Retinal pigment epithelial cell (primary cell): ENCODE measurements around the gene AK3.
"Not testable (repeated sequence)": the region's sequence is repeated elsewhere in the genome, so short reads cannot be mapped to it uniquely, and the experiment has no call there.

Source experiments
- DNase-seq: peaks from one replicate; pipeline ENCODE4 v3.0.0-alpha.2; 2010; ENCODE audit warnings: low read depth
- H3K4me3 ChIP-seq: 2 replicates; pipeline ENCODE4 v1.5.1; 2011; ENCODE audit warnings: mild to moderate bottlenecking, low read length, control low read depth, moderate library complexity
- TF ChIP-seq, protein P1 (sequence below): conservative IDR thresholded peaks from 2 replicates; pipeline ENCODE4 v1.5.1; 2011; ENCODE audit warnings: low read depth, low read length, control low read depth, inconsistent platforms

The AK3 gene

DNA sequence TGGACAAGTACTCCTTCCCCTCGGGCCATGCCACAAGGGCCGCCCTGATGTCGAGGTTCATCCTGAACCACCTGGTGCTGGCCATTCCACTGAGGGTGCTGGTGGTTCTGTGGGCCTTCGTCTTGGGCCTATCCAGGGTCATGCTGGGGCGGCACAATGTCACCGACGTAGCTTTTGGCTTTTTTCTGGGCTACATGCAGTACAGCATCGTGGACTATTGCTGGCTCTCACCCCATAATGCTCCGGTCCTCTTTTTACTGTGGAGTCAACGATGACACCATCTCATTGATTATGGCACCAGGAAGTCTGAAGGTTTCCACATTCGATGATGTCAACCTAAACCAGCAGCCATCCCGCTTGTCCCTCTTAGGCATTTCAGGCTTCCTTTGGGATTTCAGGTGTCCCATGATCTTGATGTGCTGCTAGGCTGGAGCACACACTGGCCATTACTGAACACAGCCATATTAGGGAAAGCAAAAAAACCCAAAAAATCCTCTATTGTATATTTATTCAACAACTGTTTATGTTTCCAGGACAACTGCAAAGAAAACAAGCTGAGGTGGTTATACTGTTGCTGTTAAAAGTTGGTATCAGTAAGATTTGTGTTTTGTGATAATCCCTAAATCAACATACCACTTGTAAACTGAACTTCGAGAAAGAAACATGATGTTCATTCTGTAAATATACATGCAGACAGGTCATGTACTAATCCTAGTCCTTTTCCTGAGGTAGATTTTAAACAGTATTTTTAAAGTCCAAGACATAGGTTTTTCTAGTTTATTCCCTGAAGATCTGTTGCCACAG is 77.8 kb downstream of the AK3 start:
- H3K4me3 ChIP-seq: peak overlapping the region; percentile 60
- TF ChIP-seq, protein P1, sequence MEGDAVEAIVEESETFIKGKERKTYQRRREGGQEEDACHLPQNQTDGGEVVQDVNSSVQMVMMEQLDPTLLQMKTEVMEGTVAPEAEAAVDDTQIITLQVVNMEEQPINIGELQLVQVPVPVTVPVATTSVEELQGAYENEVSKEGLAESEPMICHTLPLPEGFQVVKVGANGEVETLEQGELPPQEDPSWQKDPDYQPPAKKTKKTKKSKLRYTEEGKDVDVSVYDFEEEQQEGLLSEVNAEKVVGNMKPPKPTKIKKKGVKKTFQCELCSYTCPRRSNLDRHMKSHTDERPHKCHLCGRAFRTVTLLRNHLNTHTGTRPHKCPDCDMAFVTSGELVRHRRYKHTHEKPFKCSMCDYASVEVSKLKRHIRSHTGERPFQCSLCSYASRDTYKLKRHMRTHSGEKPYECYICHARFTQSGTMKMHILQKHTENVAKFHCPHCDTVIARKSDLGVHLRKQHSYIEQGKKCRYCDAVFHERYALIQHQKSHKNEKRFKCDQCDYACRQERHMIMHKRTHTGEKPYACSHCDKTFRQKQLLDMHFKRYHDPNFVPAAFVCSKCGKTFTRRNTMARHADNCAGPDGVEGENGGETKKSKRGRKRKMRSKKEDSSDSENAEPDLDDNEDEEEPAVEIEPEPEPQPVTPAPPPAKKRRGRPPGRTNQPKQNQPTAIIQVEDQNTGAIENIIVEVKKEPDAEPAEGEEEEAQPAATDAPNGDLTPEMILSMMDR: no peak
- DNase-seq: no peak

DNA sequence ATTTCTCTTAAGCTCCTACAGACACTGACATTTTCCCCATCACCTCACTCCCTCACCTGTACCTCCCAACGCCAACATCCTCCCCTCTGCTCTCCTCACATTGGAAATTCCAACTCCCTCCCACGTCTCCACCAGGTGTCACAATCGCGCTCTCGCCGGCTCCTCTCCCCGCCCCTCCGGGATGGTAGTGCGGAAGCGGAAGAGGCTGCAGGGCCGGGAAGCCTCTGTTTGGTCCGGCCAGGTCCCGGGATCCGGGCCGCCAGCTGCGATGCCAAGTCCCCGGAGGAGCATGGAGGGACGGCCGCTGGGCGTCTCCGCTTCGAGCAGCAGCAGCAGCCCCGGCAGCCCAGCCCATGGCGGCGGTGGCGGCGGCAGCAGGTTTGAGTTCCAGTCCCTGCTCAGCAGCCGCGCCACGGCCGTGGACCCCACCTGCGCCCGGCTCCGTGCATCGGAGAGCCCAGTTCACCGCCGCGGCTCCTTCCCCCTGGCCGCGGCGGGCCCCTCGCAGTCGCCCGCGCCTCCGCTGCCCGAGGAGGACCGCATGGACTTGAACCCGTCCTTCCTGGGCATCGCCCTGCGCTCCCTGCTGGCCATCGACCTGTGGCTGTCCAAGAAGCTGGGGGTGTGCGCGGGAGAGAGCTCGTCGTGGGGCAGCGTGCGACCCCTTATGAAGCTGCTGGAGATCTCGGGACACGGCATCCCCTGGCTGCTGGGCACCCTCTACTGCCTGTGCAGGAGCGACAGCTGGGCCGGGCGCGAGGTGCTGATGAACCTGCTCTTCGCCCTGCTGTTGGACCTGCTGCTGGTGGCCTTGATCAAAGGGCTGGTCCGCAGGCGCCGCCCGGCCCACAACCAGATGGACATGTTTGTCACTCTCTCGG is 78.7 kb downstream of the AK3 start, which contains the start of gene PLPP6:
Gene PLPP6 (plus strand): TSS at position 187 of the 881 bp plus-strand sequence. CDS start 82 bp downstream, at position 269.
- no peak for DNase-seq
- peak within 1 kb of the TSS; percentile 60 for H3K4me3 ChIP-seq
- TF ChIP-seq, protein P1: peak; percentile 53

DNA sequence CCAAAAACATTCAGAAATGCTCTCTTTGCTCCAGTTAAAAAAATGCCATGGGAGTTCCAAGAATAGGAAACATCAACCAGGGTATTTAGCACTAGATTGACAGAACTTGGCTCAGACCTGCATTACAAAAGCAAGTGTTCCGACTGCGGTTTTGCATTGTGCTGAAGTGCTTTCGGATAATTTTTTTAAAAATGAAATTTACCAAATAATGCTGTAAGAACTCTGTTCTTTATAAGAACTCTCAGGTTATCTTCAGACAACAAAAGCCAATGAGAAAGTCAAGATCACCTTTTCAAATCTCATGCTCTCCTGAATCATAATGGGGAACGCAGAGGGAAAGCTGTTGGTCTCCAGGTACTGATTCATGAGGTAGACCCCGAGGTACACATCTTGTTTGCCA is 79.4 kb downstream of the AK3 start:
- DNase-seq: peak; percentile 86
- H3K4me3 ChIP-seq: peak overlapping the region; percentile 60
- TF ChIP-seq, protein P1: no peak

DNA sequence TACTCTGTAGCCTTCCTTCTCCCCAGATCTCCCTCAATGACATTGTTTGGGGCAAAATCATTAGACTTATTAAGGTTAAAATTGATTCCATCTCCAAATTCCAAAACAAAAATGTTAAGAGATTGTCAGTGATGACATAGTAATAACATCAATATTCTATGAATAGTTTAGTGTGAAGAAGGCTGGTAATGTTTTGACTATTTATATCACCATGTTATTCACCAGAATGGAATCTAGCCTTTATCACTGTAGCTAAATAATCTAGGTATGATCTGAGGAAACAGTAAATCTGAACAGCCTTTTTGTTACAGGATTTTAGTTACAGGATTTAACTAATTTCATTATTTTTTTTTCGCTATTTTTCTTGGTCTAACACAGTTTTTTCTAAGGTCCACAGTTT is 79.8 kb downstream of the AK3 start:
- DNase-seq: no peak
- no peak overlapping the region for H3K4me3 ChIP-seq
- TF ChIP-seq, protein P1: no peak

DNA sequence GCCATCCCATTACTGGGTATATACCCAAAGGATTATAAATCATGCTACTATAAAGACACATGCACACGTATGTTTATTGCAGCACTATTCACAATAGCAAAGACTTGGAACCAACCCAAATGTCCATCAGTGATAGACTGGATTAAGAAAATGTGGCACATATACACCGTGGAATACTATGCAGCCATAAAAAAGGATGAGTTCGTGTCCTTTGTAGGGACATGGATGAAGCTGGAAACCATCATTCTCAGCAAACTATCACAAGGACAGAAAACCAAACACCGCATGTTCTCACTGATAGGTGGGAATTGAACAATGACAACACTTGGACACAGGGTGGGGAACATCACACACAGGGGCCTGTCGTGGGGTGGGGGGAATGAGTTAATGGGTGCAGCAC is 80.3 kb downstream of the AK3 start:
- DNase-seq, H3K4me3 ChIP-seq: not testable (repeated sequence)
